NCI-H2029 treated with DMSO at 0.1 percent for 48 hours (cell line): ENCODE results near the gene NOP14.
"Not testable (repeated sequence)": the region's sequence is repeated elsewhere in the genome, so short reads cannot be mapped to it uniquely, and the experiment has no call there.

ENCODE experiments used
- DNase-seq: peaks from one replicate; lab custom pipeline; 2025; lab: John Stamatoyannopoulos, UW

NOP14 gene

GRCh38 chr4:2963175-2963965, at the start of gene NOP14, which contains the start of gene GRK4:
NOP14 (minus strand) TSS chr4:2963406; CDS start chr4:2963319, 87 bp downstream.
GRK4 (plus strand) TSS chr4:2963571; CDS start chr4:2964071, 500 bp downstream.
- peak; percentile 80 for DNase-seq

- DNase-seq, result no peak
Observed at GRCh38 chr4:3011456-3012220, 48.4 kb upstream of the NOP14 start.

GRCh38 chr4:3010998-3011397, 47.8 kb upstream of the NOP14 start:
- DNase-seq, result no peak

- no peak for DNase-seq
Observed at GRCh38 chr4:3010577-3010976, 47.4 kb upstream of the NOP14 start.

GRCh38 chr4:3009422-3009821, 46.2 kb upstream of the NOP14 start:
- no peak for DNase-seq

GRCh38 chr4:3007724-3008123, 44.5 kb upstream of the NOP14 start:
- no peak for DNase-seq

GRCh38 chr4:2996415-2996814, 33.2 kb upstream of the NOP14 start:
- no peak for DNase-seq

GRCh38 chr4:2995546-2996265, 32.5 kb upstream of the NOP14 start:
- DNase-seq, result no peak

- DNase-seq, result no peak
Observed at GRCh38 chr4:2994917-2995316, 31.7 kb upstream of the NOP14 start.

- no peak for DNase-seq
Observed at GRCh38 chr4:2991243-2991642, 28.0 kb upstream of the NOP14 start.

- DNase-seq, result not testable (repeated sequence)
Observed at GRCh38 chr4:2983715-2984114, 20.5 kb upstream of the NOP14 start.

- no peak for DNase-seq
Observed at GRCh38 chr4:2982012-2982411, 18.8 kb upstream of the NOP14 start.

- DNase-seq, result no peak
Observed at GRCh38 chr4:2981256-2981819, 18.1 kb upstream of the NOP14 start.

- no peak for DNase-seq
Observed at GRCh38 chr4:2977211-2978088, 14.2 kb upstream of the NOP14 start.

GRCh38 chr4:2971275-2971674, 8.1 kb upstream of the NOP14 start:
- no peak for DNase-seq

GRCh38 chr4:2968381-2968780, 5.2 kb upstream of the NOP14 start:
- DNase-seq, result no peak

GRCh38 chr4:2965262-2965661, 2.1 kb upstream of the NOP14 start:
- DNase-seq, result no peak

- no peak for DNase-seq
Observed at GRCh38 chr4:2964706-2965258, 1.6 kb upstream of the NOP14 start.

- no peak for DNase-seq
Observed at GRCh38 chr4:2963966-2964471, 813 bp upstream of the NOP14 start.

GRCh38 chr4:2962614-2963174, 512 bp downstream of the NOP14 start:
- no peak for DNase-seq
